Upper lobe of left lung (tissue), 4 donors: ENCODE data around the gene ORM1.

Experiments
- EP300 ChIP-seq, 4 donors: sonication (generic); formaldehyde crosslinking; IDR thresholded peaks; one replicate each; pipeline ENCODE4 v1.5.1; 2017; ENCODE audit warnings: antibody characterized with exemption in 4 of 4, control low read depth in 2 of 4
- POLR2A ChIP-seq, 4 donors: fragments of 450-650 bp; IDR thresholded peaks; one replicate each; pipeline ENCODE4 v1.5.1; 2016 to 2017; ENCODE audit warnings: antibody characterized with exemption in 4 of 4, mild to moderate bottlenecking in 2 of 4
- POLR2AphosphoS5 ChIP-seq, 2 donors: sonication (generic); formaldehyde crosslinking; IDR thresholded peaks; one replicate each; pipeline ENCODE4 v1.5.1; 2017; ENCODE audit warnings: antibody characterized with exemption in 2 of 2
- TF ChIP-seq, protein P1 (sequence below), 6 experiments: fragments of 450-650 bp in 4 of 6; fragments of 200-600 bp in 2 of 6; sonication (generic) in 2 of 6; IDR thresholded peaks; one replicate each; pipeline ENCODE4 v1.5.1; 2016 to 2019; ENCODE audit warnings: antibody characterized with exemption in 6 of 6

DNA sequence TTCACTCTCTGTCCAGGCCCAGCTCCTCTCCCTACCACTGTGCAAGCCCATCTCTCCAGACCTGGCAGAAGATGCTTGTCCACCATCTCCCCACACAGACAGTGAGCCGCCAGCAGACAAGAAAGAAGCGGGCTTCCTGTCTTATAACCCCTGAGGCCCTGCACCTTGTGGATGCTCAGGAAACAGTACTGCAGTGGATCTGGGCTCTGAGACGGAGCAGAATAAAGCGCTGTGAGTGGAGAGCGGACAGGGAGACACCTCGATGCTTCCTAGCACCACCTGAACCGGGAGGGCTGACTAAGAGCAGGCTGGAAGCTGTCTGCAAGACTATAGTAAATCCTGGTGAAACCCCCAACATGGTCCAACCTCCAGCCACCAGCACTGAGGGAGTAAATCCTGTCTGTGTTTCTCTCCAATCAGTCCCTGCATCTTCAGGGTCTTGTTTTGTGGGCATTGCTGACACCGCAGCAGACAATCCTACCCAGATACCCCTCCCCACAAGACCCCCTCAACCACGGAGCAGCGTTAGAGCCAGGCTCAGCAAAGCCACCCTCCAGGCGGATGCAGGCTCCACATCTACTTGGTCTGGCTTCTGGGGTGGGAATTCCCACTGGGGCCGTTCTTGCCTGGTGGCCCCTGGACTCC, 25.5 kb downstream of the ORM1 start:
- TF ChIP-seq, protein P1, sequence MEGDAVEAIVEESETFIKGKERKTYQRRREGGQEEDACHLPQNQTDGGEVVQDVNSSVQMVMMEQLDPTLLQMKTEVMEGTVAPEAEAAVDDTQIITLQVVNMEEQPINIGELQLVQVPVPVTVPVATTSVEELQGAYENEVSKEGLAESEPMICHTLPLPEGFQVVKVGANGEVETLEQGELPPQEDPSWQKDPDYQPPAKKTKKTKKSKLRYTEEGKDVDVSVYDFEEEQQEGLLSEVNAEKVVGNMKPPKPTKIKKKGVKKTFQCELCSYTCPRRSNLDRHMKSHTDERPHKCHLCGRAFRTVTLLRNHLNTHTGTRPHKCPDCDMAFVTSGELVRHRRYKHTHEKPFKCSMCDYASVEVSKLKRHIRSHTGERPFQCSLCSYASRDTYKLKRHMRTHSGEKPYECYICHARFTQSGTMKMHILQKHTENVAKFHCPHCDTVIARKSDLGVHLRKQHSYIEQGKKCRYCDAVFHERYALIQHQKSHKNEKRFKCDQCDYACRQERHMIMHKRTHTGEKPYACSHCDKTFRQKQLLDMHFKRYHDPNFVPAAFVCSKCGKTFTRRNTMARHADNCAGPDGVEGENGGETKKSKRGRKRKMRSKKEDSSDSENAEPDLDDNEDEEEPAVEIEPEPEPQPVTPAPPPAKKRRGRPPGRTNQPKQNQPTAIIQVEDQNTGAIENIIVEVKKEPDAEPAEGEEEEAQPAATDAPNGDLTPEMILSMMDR (IDR thresholded peaks at IDR 0.05) = no peak
- TF ChIP-seq POLR2AphosphoS5 (IDR thresholded peaks at IDR 0.05) = no peak
- TF ChIP-seq EP300 (IDR thresholded peaks at IDR 0.05) = no peak
- no peak for TF ChIP-seq POLR2A (IDR thresholded peaks at IDR 0.05)
